ENCODE measurements around the gene APBB3. TPM values are rescaled to one million over a fixed set of nuclear protein-coding genes. Genes with fewer than 3 reads are reported as not detected.

APBB3 gene
- total and polyA plus RNA-seq, 9 of the 15 experiments (the other 6 are each of a cell fraction or from before 2014, with no cell fraction given) = 0.17 to 24.3 (median 9.5) TPM

- TF ChIP-seq PRPF4 (IDR thresholded peaks at IDR 0.05; ENCODE audit: insufficient read depth, low read depth, low read length, poor library complexity, severe bottlenecking) (no peak), ZNF398 (CRISPR knock-in tag; IDR thresholded peaks at IDR 0.05) (no peak), HIVEP1 (CRISPR knock-in tag; IDR thresholded peaks at IDR 0.05) (no peak), MGA (IDR thresholded peaks at IDR 0.05) (peak; percentile 98)
Measured at GRCh38 chr5:140564196-140565023, at the start of gene APBB3, which contains the start of gene SLC35A4 (continued).

All from K562 (cell line).